Tibial nerve (tissue), 3 donors: ENCODE data around the gene EGF.

Experiments used
- CTCF ChIP-seq, 5 experiments: fragments of 200-600 bp in 3 of 5; fragments of 450-650 bp in 2 of 5; sonication (generic) in 3 of 5; IDR thresholded peaks; one replicate each; pipeline ENCODE4 v1.5.1; 2016 to 2019; ENCODE audit warnings: antibody characterized with exemption in 5 of 5, mild to moderate bottlenecking in 3 of 5, moderate library complexity in 2 of 5
- POLR2A ChIP-seq, 2 donors: fragments of 450-650 bp; IDR thresholded peaks; one replicate each; pipeline ENCODE4 v1.6.1; 2017; ENCODE audit warnings: antibody characterized with exemption in 2 of 2, mild to moderate bottlenecking in 2 of 2, moderate library complexity in 2 of 2

GRCh38 chr4:109966891-109967481, 54.3 kb downstream of the EGF start:
- TF ChIP-seq CTCF (IDR thresholded peaks at IDR 0.05) (no peak), POLR2A (IDR thresholded peaks at IDR 0.05) (no peak)
